A673 (cell line): Measurements from ENCODE around the gene CRB1. TPM values are rescaled to one million over a fixed set of nuclear protein-coding genes. Genes with fewer than 3 reads are reported as not detected.

Experiments used
- BruUV-seq: library from RNA; stranded (reverse); fragments of 400-500 nt; replicated peaks from 2 replicates; lab custom pipeline; 2021; lab: Mats Ljungman, UMichigan
- CTCF ChIA-PET: fragments of 300-600 bp; sonication (Branson Sonifier 250); formaldehyde crosslinking; loops from one replicate; lab custom pipeline; 2022; ENCODE audit warnings: antibody characterized with exemption; lab: Charles Lee
- POLR2A ChIA-PET: fragments of 300-600 bp; sonication (Branson Sonifier 250); formaldehyde crosslinking; loops from one replicate; lab custom pipeline; 2022; ENCODE audit warnings: antibody characterized with exemption; ENCODE audit not compliant: low non-redundant PET; lab: Charles Lee
- DNase-seq: peaks from one replicate; pipeline ENCODE4 v3.0.0-alpha.2; 2015; ENCODE audit warnings: low spot score
- H3K27ac ChIP-seq: fragments of 200-600 bp; sonication (generic); 2 replicates; pipeline ENCODE4 v1.5.1; 2016; ENCODE audit warnings: mixed run types, low read depth, mild to moderate bottlenecking, mixed read lengths, antibody characterized with exemption, low read length; ENCODE audit not compliant: poor library complexity, severe bottlenecking
- H3K27me3 ChIP-seq: fragments of 200-600 bp; sonication (generic); replicated peaks from 2 replicates; pipeline ENCODE4 v1.6.1; 2017; ENCODE audit warnings: mixed run types, low read depth, mild to moderate bottlenecking, mixed read lengths, antibody characterized with exemption, low read length; ENCODE audit not compliant: insufficient read depth, poor library complexity
- H3K36me3 ChIP-seq: fragments of 200-600 bp; sonication (generic); 2 replicates; pipeline ENCODE4 v1.6.1; 2016; ENCODE audit warnings: mixed run types, mild to moderate bottlenecking, mixed read lengths, antibody characterized with exemption, low read length; ENCODE audit not compliant: insufficient read depth, poor library complexity, severe bottlenecking
- H3K4me1 ChIP-seq: fragments of 200-600 bp; sonication (generic); 2 replicates; pipeline ENCODE4 v1.6.1; 2017; ENCODE audit warnings: mixed run types, mild to moderate bottlenecking, mixed read lengths, antibody characterized with exemption, low read length; ENCODE audit not compliant: insufficient read depth, poor library complexity, severe bottlenecking
- H3K4me3 ChIP-seq: fragments of 200-600 bp; sonication (generic); 2 replicates; pipeline ENCODE4 v1.5.1; 2016; ENCODE audit warnings: low read depth, mixed run types, mild to moderate bottlenecking, mixed read lengths, low read length; ENCODE audit not compliant: poor library complexity, severe bottlenecking
- H3K9me3 ChIP-seq: fragments of 200-600 bp; sonication (generic); 2 replicates; pipeline ENCODE4 v1.6.1; 2016; ENCODE audit warnings: mixed run types, low read depth, mild to moderate bottlenecking, mixed read lengths, antibody characterized with exemption, low read length; ENCODE audit not compliant: poor library complexity, severe bottlenecking
- CTCF ChIP-seq: fragments of 300-800, 200-600 bp; sonication (generic); conservative IDR thresholded peaks from 2 replicates; pipeline ENCODE4 v1.5.1; 2017; ENCODE audit warnings: low read depth, mild to moderate bottlenecking, antibody characterized with exemption, low read length, moderate library complexity, mixed read lengths
- EZH2 ChIP-seq: fragments of 200-600 bp; sonication (generic); IDR thresholded peaks from 2 replicates; pipeline ENCODE4 v1.6.1; 2017; ENCODE audit warnings: borderline replicate concordance, low read depth, mild to moderate bottlenecking, mixed read lengths, antibody characterized with exemption, low read length; ENCODE audit not compliant: poor library complexity, severe bottlenecking
- intact Hi-C: fragments of 100-400 bp; cut with micrococcal nuclease; formaldehyde crosslinking; loops from one replicate; pipeline ENCODE4 v1.10.0; 2022; ENCODE audit not compliant: unreplicated experiment
- total RNA-seq: library from RNA; stranded (reverse); gene quantifications from 2 replicates; pipeline ENCODE4 v1.2.3, GENCODE V29; 2021

The CRB1 gene
- total RNA-seq, 1 experiment from 2014 or later, result not detected

DNA sequence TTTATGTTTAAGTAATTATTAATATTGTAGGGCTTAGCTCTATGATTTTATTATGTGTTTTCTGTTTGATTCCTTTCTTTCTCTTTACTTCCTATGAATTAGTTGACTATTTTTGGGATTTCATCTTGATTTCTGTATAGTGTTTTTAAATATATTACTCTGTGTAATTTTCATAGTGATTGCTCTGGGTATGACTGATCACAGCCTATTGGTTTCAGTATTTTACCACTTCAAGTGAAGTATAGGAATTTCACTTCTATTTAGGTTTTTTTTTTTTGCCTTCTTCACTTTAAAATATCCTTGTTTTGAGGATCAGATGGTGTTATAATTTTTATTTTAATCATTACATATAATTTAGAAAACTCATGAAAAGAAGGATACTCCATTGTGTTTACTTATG is 94.8 kb downstream of the CRB1 start:
- TF ChIP-seq EZH2 (no peak), CTCF (no peak)
- no peak for DNase-seq
- ChIA-PET CTCF (no interaction called here), POLR2A (no interaction called here)
- H3K27ac ChIP-seq, result no peak overlapping the region
- intact Hi-C loops, result no loop called here
- no peak overlapping the region for H3K4me3 ChIP-seq
- no peaks in the 10 kb centered on the region for H3K36me3 ChIP-seq
- no peaks in the 10 kb centered on the region for H3K27me3 ChIP-seq
- no peaks in the 10 kb centered on the region for H3K4me1 ChIP-seq
- no peaks in the 10 kb centered on the region for H3K9me3 ChIP-seq
- BruUV-seq, result no TSS peak

DNA sequence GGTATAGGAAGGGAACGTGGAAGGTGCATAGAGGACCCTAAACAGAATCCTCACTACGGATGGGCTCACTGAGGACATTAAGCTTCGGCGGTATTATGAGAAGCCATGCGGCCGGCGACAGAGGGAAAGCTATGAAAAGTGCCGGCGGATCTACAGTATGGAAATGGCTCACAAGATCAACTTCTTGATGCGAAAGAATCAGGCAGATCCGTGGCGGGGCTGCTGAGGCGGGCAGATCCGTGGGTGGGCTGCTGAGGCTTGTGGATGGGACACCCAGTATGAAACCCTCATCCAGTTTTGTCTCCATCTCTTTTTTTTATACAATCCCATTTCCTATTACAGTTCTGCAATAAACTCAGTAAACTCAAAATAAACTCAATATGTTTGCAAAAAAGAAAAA is 95.8 kb downstream of the CRB1 start:
- Histone ChIP-seq H3K27ac (no peak overlapping the region), H3K36me3 (no peaks in the 10 kb centered on the region), H3K4me3 (no peak overlapping the region), H3K27me3 (no peaks in the 10 kb centered on the region), H3K9me3 (no peaks in the 10 kb centered on the region), H3K4me1 (no peaks in the 10 kb centered on the region)
- intact Hi-C loops, result no loop called here
- CTCF ChIA-PET, result no interaction called here
- POLR2A ChIA-PET, result no interaction called here
- no peak for DNase-seq
- BruUV-seq, result no TSS peak
- TF ChIP-seq EZH2 (no peak), CTCF (no peak)

GRCh38 chr1:197366996-197367395 is 98.9 kb downstream of the CRB1 start:
- Histone ChIP-seq H3K27ac (no peak overlapping the region), H3K36me3 (no peaks in the 10 kb centered on the region), H3K9me3 (no peaks in the 10 kb centered on the region), H3K4me3 (no peak overlapping the region), H3K27me3 (no peaks in the 10 kb centered on the region), H3K4me1 (no peaks in the 10 kb centered on the region)
- intact Hi-C loops, result no loop called here
- BruUV-seq, result no TSS peak
- TF ChIP-seq EZH2 (no peak), CTCF (no peak)
- ChIA-PET POLR2A (no interaction called here), CTCF (no interaction called here)
- no peak for DNase-seq
